GM18951 (cell line): ENCODE data around the gene C4orf36.

Source experiments
- POLR2A ChIP-seq: IDR thresholded peaks from 4 replicates; pipeline ENCODE4 v1.6.1; 2011; ENCODE audit warnings: mild to moderate bottlenecking; ENCODE audit not compliant: insufficient read length, insufficient read depth; ENCODE audit errors: extremely low read depth
- in situ Hi-C: fragments of 300-500 bp; cut with MboI; formaldehyde crosslinking; loops from one replicate; pipeline ENCODE4 v1.12.0; 2022; ENCODE audit warnings: low sequenced_read_pairs, mixed read lengths, inconsistent platforms; ENCODE audit not compliant: unreplicated experiment

Gene C4orf36

DNA sequence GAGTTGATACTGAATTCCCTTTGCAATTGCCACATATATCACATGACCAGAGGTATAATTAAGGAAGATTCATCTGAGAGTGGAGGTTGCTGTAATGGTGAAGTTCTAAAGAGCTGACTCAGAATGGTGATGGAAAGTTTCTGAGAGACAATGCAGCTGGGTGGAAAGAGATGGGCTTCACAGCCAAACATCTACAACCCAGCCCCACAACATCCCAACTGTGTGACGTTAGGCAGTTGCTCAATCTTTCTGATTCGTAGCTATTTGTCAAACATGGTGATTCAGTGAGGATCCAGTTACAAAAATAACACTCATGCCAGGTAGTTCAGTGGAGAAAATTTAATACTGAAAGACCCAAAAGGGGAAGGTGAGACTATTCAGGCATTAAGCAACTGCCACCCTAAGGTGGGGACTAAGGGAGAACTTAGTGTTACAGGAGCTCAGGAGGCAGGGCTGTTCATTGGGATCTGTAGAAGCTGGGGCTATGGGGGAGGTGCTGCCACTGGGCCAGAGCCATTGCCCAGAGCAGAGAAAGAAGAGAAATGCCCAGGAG lies 35.7 kb upstream of the C4orf36 start:
- no peak for TF ChIP-seq POLR2A
- in situ Hi-C loops: no loop called here

- TF ChIP-seq POLR2A: no peak
- in situ Hi-C loops: no loop called here
These were observed 34.3 kb upstream of the C4orf36 start for GRCh38 chr4:86926435-86927086.

GRCh38 chr4:86924811-86925210 lies 32.6 kb upstream of the C4orf36 start:
- no peak for TF ChIP-seq POLR2A
- in situ Hi-C loops: loop anchor here (5.0 to 25.0 kb wide), 2 partner anchors 167 to 312 kb away; no protein-coding TSS in a partner anchor

DNA sequence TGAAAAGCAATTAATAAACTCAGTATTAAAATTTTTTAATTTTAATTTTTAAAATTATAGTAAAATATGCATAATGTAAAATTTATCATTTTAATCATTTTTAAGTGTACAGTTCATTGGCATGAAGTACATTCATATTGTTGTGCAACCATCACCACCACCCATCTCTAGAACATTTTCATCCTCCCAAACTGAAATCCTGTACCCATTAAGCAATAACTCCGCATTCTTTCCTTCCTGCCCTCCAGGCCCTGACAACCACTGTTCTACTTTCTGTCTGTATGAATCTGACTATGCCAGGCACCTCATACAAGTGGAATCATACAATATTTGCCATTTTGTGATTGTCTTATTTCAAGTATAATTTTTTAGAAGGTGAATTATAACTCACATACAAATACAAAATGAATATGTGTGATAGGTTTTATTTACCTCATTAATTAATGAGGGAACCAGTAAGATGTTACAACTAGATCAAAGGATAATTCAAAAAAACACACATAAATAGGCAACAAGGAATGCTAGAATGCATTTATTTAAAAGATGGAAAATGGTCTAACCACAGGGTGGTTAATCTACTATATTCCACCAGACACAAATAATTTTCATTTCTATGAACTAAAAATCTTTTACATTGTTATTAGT lies 29.5 kb upstream of the C4orf36 start:
- in situ Hi-C loops: loop anchor here (5.0 to 25.0 kb wide), 2 partner anchors 171 to 316 kb away; no protein-coding TSS in a partner anchor
- TF ChIP-seq POLR2A: no peak

DNA sequence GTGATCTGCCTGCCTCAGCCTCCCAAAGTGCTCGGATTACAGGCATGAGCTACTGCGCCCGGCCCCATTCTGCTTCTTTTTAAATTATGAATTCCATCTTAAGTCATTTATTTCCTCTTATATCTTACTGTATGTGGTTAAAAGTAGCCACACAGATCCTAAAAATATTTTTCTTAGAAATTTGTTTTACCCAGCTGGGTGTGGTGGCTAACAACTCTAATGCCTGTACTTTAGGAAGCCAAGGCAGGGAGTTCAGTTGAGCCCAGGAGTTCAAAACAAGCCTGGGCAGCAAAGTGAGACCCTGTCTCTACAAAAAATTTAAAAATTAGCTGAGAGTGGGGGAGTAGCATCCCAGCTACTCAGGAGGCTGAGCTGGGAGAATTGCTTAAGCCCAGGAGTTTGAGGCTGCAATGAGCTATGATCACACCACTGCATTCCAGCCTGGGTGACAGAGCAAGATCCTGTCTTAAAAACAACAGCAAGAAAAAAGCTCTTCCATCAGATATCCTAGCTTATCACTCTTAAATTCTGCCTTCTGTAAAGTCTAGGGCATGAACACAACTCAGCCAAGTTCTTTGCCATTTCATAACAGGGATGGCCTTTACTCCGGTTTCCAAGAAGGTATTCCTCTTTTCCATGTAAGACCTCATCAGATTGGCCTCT lies 27.5 kb upstream of the C4orf36 start:
- no peak for TF ChIP-seq POLR2A
- in situ Hi-C loops: loop anchor here (5.0 to 25.0 kb wide), 2 partner anchors 173 to 318 kb away; no protein-coding TSS in a partner anchor

GRCh38 chr4:86918539-86919072 lies 26.4 kb upstream of the C4orf36 start:
- no peak for TF ChIP-seq POLR2A
- in situ Hi-C loops: loop anchor here (25.0 kb wide), 1 partner anchor 319 kb away; no protein-coding TSS in a partner anchor

DNA sequence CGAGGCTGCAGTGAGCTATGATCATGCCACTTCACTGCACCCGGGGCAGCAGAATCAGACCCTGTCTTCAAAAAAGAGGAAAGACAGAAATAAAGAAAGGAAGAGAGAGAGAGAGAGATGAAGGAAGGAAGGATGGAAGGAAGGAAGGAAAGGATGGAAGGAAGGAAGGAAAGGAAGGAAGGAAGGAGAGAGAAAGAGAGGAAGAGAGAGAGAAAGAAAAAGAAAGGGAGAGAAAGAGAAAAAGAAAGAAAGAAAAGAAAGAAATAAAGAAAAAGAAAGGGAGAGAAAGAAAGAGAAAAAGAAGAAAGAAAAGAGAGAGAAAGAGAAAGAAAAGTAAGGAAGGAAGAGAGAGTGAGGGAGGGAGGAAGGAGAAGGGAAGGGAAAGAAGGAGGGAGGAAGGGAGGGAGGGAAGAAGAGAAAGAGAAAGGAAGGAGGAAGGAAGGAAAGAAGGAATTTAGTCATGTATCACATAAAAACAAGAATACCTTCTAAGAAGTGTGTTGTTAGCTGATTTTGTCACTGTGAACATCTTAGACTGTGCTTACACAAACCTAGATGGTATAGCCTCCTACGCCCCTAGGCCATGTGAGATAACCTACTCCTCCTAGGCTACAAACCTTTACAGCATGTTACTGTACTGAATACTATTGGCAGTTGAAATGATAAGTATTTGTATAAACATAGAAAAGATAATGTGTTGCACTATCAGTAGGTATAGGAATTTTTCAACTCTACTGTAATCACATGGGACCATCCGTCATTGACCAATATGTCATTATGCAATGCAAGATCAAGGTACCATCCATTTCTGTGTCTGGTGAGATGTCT lies 25.2 kb upstream of the C4orf36 start:
- in situ Hi-C loops: loop anchor here (25.0 kb wide), 1 partner anchor 320 kb away; no protein-coding TSS in a partner anchor
- no peak for TF ChIP-seq POLR2A

DNA sequence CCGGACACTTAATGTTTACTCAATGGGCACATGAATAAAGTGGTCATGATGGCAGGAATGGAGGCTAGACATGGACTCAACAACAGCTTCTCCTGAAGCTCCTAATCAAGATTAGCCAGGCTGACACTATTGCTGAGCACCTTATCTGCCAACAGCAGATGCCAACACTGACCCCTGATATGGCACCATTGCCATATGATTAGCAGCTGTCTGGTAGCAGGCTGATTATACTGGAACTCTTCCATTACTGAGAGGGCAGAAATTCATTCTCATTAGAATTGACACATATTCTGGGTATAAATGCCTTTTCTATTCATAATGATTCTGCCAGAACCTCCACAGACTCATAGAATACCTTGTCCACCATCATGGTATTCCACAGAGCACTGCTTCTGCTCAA lies 24.2 kb upstream of the C4orf36 start:
- TF ChIP-seq POLR2A: no peak
- in situ Hi-C loops: loop anchor here (25.0 kb wide), 1 partner anchor 321 kb away; no protein-coding TSS in a partner anchor

- in situ Hi-C loops: loop anchor here (25.0 kb wide), 1 partner anchor 326 kb away; no protein-coding TSS in a partner anchor
- no peak for TF ChIP-seq POLR2A
These were observed 18.8 kb upstream of the C4orf36 start for GRCh38 chr4:86910820-86911684.

- TF ChIP-seq POLR2A: no peak
- in situ Hi-C loops: loop anchor here (25.0 kb wide), 1 partner anchor 327 kb away; no protein-coding TSS in a partner anchor
These were observed 18.1 kb upstream of the C4orf36 start for GRCh38 chr4:86910369-86910768.
